ENCODE measurements around the gene HNRNPM.

The HNRNPM gene

GRCh38 chr19:8460516-8461298 is 15.9 kb downstream of the HNRNPM start:
- DNase-seq = no peak

GRCh38 chr19:8461376-8461775 is 16.6 kb downstream of the HNRNPM start:
- DNase-seq = no peak

GRCh38 chr19:8461891-8462290 is 17.1 kb downstream of the HNRNPM start:
- no peak for DNase-seq

GRCh38 chr19:8462571-8462970 is 17.8 kb downstream of the HNRNPM start:
- DNase-seq = no peak

DNA sequence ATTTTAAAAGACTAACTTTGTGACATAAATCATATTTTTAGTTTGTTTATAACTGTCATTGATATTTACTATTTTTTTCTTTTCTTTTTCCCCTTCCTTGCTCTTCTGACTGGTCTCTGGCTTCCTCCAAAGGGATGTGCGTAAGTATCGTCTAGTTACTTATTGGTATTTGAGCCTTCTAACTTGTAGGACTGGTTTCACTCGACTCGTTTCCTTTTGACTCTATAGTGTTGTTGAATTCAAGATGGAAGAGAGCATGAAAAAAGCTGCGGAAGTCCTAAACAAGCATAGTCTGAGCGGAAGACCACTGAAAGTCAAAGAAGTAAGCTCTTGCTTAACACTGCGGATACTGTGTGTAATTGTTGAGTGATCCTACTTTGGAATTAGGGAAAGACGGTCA is 18.6 kb downstream of the HNRNPM start:
- no peak for DNase-seq

GRCh38 chr19:8466018-8466417 is 21.2 kb downstream of the HNRNPM start:
- no peak for DNase-seq

- DNase-seq = no peak
Observed at GRCh38 chr19:8468124-8468523, 23.3 kb downstream of the HNRNPM start.

DNA sequence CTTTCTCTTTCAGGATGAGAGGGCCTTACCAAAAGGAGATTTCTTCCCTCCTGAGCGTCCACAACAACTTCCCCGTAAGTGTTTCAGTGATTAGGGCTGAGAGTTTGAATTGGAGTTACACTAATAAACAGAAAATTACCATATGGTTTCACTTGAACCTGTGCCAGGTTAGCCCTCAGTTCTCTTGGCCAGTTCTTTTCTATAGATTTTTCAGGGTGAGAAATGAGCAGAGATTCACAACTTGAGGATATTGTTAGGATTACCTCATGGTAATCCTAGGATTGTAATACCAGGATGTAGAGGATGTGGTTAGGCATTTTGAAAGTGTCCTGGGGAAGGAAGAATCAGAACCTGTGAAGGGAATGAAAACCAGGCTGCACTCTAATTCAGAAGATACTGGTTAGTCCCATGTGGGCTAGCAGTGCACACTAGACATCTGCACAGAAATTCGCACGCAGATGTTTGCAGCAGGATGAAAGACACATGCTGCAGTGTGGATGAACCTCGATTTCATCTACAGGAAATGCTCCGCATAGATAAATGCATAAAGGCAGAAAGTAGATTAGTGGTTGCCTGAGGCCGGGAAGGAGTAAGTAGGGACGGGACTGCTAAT is 24.1 kb downstream of the HNRNPM start:
- DNase-seq = no peak

- no peak for DNase-seq
Observed at GRCh38 chr19:8469613-8470368, 25.0 kb downstream of the HNRNPM start.

DNA sequence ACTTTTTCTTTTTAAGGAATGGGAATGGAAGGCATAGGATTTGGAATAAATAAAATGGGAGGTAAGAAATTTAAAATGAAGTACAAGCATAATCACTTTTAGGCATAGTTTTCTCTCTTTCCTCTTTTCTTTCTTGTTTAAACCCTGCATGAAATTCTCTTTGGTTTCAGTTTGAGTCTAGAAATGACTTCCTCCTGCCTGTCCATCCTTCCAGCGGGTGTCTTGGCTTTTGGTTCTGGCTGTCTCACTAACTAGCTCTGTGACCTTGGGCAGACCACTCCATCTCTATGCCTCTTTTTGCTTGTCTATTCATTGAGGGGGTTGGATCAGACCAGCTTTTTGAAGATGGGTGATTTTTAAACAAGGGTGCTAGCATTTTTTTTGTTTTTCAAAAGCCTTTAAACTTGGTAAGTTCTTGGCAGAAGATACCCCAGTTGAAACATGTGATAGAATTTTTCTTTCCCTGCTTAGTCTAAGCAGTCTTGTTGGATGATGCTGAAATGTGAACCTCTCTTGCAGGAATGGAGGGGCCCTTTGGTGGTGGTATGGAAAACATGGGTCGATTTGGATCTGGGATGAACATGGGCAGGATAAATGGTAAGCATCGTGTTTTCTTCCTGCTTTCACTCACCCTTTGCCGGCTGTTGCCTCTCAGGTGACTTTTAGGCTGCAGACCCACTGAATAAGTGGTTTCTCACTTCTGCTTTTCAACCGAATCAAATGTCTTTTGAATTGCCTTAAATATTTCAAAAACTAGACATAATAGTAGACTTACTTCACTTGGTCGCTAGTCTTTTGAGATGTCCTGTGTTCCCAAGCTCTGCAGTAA is 29.1 kb downstream of the HNRNPM start:
- DNase-seq = no peak

- DNase-seq = no peak
Observed at GRCh38 chr19:8475005-8475404, 30.2 kb downstream of the HNRNPM start.

DNA sequence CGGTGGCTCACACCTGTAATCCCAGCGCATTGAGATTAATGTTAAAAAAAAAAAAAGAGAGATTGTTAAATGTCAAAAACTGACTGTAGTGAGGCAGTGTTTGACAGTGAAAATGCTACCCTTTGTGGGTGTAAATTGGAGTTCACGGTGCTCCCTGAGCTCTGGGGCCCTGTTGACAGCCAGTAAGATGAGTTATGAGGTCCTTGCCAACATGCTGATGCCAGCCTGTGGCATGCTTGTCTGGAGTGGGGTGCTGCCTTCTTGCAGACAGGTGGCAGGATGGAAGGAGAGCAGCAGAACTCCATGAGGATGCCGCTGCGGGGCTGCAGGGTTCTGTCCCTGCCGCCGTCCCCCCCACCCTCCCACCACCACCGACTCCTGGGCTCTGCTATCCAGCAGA is 31.7 kb downstream of the HNRNPM start:
- no peak for DNase-seq

DNA sequence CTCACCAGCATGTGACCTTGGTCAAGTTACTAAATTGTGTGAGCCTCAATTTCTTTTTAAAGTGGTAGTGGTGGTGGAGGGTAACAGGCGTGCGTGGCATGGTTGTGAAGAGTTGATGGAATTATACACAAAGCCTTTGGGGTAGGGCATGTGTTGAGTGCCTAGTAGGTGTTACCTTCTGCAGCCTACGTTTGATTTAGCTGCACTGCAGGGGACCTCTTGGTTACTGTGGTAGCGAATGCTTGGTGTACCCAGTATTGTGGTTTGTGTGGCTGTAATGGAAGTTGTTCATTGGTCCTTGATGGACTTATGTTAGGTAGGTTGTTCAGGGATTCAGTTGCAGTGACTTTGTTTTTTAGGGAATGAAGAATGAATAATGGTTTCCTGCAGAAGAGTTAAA is 33.1 kb downstream of the HNRNPM start:
- DNase-seq = no peak

GRCh38 chr19:8478598-8478997 is 33.8 kb downstream of the HNRNPM start:
- DNase-seq = no peak

- DNase-seq = no peak
Observed at GRCh38 chr19:8481201-8481600, 36.4 kb downstream of the HNRNPM start.

- no peak for DNase-seq
Observed at GRCh38 chr19:8481616-8482015, 36.8 kb downstream of the HNRNPM start.

GRCh38 chr19:8482696-8483095 is 37.9 kb downstream of the HNRNPM start:
- no peak for DNase-seq

DNA sequence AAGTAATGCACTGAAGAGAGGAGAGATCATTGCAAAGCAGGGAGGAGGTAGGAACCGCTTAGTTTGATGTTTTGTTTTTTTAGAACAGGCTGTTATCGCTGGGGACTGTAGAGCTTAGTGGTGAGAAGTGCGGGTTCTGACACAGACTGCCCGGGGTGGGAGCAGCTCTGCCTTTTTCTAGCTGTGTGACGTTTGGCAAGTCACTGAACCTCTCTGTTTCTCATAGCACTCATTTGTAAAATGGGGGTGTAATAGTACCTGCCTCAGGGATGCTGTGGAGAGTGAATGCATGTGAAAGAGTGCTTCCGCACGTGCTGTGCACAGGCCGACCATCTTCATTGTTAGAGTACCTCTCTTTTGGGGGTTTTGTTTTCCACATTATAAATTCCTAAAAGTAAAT is 38.4 kb downstream of the HNRNPM start:
- DNase-seq = no peak

DNA sequence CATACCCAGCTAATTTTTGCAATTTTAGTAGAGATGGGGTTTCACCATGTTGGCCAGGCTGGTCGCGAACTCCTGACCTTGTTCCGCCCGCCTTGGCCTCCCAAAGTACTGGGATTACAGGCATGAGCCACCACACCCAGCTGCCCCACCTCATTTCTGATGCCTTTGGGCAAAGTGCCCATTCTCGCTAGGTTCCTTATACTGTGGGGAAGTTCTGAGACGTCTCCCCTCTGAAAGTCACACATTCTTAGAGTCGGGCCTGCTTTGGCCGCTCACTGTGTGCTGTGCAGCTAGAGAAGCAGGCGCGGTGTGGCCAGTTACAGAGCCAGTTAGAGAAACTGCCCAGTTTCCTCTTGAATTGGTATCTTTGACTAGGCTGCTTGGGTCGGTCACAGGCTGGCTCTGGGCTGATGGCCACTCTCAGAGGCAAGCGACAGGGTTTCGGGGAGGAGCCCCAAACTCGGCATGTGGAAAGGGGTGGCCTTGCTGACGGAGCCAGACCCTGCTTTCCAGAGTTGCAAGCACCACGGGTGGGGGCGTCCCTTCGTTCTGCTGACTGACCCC is 39.6 kb downstream of the HNRNPM start:
- no peak for DNase-seq

DNA sequence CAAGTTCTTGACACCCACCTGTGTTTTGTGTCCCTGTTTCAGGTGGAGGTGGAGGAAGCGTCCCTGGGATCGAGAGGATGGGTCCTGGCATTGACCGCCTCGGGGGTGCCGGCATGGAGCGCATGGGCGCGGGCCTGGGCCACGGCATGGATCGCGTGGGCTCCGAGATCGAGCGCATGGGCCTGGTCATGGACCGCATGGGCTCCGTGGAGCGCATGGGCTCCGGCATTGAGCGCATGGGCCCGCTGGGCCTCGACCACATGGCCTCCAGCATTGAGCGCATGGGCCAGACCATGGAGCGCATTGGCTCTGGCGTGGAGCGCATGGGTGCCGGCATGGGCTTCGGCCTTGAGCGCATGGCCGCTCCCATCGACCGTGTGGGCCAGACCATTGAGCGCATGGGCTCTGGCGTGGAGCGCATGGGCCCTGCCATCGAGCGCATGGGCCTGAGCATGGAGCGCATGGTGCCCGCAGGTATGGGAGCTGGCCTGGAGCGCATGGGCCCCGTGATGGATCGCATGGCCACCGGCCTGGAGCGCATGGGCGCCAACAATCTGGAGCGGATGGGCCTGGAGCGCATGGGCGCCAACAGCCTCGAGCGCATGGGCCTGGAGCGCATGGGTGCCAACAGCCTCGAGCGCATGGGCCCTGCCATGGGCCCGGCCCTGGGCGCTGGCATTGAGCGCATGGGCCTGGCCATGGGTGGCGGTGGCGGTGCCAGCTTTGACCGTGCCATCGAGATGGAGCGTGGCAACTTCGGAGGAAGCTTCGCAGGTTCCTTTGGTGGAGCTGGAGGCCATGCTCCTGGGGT is 41.0 kb downstream of the HNRNPM start:
- DNase-seq = no peak

- DNase-seq = no peak
Observed at GRCh38 chr19:8486661-8487136, 41.9 kb downstream of the HNRNPM start.
